WERI-Rb-1 (cell line): ENCODE data around the gene AMER3.

ENCODE experiments used
- DNase-seq: peaks from one replicate; pipeline ENCODE4 v3.0.0-alpha.2; 2020
- H3K27ac ChIP-seq: fragments of 250-450 bp; sonication (Bioruptor Pico); 2 replicates; pipeline ENCODE4 v1.5.1; 2020; ENCODE audit warnings: mild to moderate bottlenecking, moderate library complexity
- H3K27me3 ChIP-seq: fragments of 250-450 bp; sonication (Bioruptor Pico); 2 replicates; pipeline ENCODE4 v1.5.1; 2021; ENCODE audit warnings: mild to moderate bottlenecking, low read depth, moderate library complexity; ENCODE audit not compliant: insufficient read depth, severe bottlenecking
- H3K36me3 ChIP-seq: fragments of 250-450 bp; sonication (Bioruptor Pico); 2 replicates; pipeline ENCODE4 v1.5.1; 2020; ENCODE audit warnings: mild to moderate bottlenecking, moderate library complexity
- H3K4me3 ChIP-seq: 2 replicates; pipeline ENCODE4 v1.5.1; 2011; ENCODE audit warnings: low read depth, mild to moderate bottlenecking, control low read depth, low read length
- H3K9me3 ChIP-seq: fragments of 250-450 bp; sonication (Bioruptor Pico); 2 replicates; pipeline ENCODE4 v1.5.1; 2021; ENCODE audit warnings: mild to moderate bottlenecking, moderate library complexity; ENCODE audit not compliant: severe bottlenecking
- TF ChIP-seq, protein P1 (sequence below): IDR thresholded peaks from 2 replicates; pipeline ENCODE4 v1.5.1; 2011; ENCODE audit warnings: low read depth, mild to moderate bottlenecking, control low read depth, inconsistent platforms, low read length

AMER3 gene

DNA sequence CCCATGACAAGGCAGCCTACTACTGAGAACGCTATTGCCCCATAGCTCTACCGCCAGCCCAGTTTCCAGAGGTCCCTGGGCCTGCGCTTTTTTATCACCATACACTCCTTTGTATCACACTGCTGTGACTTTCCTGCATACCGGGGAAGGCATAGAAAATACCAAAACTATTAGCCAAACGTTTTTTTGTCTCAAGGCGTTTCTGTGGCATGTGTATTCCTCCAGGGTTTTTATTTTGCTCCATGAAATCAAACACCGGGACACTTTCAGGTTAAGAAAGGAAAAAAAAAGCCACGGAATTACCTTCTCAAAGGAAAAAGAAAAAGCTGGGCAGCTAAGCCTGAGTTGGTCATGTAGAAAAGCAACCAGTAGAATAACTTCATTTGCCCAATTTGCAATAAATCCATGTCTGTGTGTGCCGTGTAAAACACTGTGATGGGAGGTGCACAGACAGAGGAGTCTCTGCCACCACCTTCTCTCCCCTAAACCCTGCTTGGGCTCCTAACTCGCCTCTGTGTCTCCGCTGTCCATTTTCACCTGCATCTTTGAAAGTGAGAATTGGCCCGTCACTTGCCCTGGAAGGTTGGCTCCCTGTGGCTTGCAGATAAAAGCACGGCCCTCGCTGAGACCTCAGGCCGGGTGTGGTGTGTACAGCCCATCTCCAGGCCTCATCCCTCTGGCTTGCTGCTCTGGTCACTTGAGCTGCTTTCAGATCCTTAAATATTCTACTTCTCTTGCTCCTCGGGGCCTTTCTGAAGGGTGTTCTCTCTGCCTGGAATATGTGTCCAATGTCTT, 1.7 kb downstream of the AMER3 start:
- no peak for DNase-seq
- H3K4me3 ChIP-seq = peak overlapping the region; percentile 88
- TF ChIP-seq, protein P1, sequence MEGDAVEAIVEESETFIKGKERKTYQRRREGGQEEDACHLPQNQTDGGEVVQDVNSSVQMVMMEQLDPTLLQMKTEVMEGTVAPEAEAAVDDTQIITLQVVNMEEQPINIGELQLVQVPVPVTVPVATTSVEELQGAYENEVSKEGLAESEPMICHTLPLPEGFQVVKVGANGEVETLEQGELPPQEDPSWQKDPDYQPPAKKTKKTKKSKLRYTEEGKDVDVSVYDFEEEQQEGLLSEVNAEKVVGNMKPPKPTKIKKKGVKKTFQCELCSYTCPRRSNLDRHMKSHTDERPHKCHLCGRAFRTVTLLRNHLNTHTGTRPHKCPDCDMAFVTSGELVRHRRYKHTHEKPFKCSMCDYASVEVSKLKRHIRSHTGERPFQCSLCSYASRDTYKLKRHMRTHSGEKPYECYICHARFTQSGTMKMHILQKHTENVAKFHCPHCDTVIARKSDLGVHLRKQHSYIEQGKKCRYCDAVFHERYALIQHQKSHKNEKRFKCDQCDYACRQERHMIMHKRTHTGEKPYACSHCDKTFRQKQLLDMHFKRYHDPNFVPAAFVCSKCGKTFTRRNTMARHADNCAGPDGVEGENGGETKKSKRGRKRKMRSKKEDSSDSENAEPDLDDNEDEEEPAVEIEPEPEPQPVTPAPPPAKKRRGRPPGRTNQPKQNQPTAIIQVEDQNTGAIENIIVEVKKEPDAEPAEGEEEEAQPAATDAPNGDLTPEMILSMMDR = no peak
- peaks cover under 1% of the 10 kb centered on the region for H3K36me3 ChIP-seq
- no peaks in the 10 kb centered on the region for H3K9me3 ChIP-seq
- H3K27ac ChIP-seq = peak overlapping the region; percentile 94
- no peaks in the 10 kb centered on the region for H3K27me3 ChIP-seq

DNA sequence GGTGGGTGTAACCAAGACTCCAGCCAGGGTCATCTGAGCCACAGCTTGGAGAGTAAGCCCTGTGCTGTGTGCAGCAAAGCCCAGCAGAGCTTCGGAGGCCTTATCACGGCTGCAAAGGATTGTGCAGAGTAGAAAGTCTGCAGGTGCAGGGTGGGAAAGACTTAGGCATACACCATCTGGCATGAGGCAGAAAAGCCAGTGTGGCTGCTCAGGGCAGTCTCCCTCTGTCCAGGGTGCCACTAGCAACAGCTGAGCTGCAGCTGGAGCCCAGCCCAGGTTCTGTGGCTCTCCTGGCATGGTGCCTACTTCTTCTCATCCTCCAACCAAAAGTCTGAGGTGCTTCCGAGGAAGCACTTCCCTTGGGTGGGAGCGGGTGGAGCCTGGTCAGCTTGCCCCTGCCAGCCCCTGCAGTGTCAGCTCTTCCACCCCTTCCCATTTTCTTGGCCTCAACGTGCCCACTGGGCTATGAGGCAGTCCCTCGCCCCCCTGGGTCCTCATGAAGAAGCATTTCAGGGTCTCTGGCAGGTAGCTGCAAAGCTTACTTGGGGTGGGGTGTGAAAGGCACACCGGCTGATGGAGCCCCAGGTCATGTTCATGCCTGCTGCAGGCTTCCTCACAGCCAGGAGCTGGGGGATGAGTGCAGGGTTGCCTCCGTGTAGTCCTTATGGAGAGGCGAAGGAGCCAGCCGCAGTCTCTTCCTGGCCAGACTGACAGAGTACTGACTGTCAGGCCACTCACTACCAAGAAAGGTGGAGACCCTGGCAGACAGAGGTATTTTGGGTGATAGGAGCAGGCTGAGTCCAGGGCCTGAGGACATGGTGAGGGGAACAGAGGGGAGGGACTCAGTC, 4.8 kb downstream of the AMER3 start:
- no peaks in the 10 kb centered on the region for H3K27me3 ChIP-seq
- peak; percentile 57 for DNase-seq

DNA sequence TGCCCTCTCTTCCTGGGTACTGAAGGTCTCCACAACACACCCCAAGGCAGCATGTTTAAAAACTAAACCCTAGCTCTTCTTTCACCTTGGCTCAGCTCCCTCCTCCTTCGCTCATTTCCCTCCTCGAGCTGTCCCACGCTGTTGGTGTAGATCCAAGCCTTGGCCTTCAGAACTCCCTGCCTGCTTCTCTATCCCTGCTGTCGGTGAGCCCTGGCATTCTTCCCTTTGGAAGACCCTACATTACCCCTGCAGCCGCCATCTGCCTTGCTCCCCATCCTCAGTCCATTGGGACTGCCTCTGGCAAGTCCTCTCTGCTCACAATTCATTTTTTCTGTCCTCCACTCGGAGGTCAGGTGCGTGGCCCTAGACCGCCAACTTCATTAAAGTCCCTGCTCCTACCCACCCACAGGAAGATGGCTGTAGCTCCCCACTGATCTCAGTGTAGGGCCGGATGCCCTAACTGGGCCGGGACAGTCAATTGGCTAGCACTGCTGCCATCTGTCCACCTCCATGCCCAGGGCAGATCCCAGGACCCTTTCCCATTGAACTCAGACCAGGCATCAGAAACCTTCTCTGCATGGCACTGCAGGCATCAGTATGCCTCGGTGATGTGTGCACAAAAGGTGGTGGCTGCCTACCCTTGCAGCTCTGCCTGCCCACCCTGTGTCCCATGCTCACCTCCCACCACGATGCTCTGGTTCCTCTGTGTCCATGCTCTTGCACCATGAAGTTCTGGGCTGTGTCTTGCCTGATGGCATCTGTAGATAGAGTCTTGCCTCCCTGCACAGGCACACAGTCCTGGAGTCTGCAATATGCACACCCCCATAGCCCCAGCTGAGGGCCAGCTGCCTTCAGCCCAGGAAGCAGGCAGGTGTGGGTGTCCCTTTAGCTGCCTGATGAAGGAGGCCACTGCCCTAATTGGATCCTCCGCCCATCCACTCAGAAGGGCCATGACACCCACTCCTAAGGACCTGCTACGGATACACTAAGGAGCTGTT, 5.7 kb downstream of the AMER3 start:
- Histone ChIP-seq H3K27ac (no peak overlapping the region), H3K27me3 (no peaks in the 10 kb centered on the region), H3K36me3 (peaks cover 24% of the 10 kb centered on the region), H3K4me3 (no peak overlapping the region), H3K9me3 (no peaks in the 10 kb centered on the region)
- no peak for DNase-seq
- TF ChIP-seq, protein P1 = no peak

More for the DNA sequence above, 4.8 kb downstream of the AMER3 start:
- TF ChIP-seq, protein P1 = no peak
- no peaks in the 10 kb centered on the region for H3K9me3 ChIP-seq
- H3K27ac ChIP-seq = 0 out of 2 replicates have a peak overlapping the region, but pooled peaks have one; percentile 2
- H3K36me3 ChIP-seq = peaks cover 24% of the 10 kb centered on the region
- no peak overlapping the region for H3K4me3 ChIP-seq

DNA sequence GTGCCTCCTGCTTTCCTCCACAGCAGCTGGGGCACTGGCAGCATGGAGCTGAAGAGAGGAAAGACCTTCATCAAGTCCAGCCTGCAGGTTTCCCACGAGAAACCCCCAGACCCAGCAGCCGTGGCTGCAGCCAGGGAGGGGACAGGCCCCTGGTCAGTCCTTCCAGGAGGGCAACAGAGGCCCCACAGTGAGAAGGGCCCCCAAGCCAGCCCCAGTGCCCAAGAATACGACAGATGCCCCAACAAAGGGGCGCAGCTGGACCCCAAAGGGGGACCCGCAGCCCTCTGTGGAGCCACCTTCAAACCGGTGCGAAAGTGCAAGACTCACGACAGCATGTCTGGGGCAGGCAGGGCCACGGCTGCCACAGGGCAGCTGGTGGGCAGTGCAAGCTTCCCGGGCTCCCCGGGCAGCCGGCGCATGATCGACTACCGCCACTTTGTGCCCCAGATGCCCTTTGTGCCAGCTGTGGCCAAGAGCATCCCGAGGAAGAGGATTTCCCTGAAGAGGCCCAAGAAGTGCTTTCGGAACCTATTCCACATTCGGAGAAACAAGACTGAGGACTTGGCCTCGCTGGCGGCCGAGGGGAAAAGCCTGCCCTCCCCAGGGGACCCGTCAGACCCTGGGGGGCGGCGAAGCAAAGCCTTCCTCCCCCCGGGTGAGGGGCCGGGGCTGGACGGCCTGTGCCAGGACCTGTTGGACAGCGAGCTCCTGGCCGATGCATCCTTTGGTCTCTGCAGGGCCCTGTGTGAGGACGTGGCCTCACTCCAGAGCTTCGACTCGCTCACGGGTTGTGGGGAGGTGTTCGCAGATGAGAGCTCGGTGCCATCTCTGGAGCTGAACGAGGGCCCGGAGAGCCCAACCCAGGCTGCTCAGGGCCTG, 6.9 kb downstream of the AMER3 start:
- Histone ChIP-seq H3K27me3 (no peaks in the 10 kb centered on the region), H3K9me3 (no peaks in the 10 kb centered on the region), H3K36me3 (peaks cover 24% of the 10 kb centered on the region), H3K4me3 (no peak overlapping the region), H3K27ac (no peak overlapping the region)
- TF ChIP-seq, protein P1 = no peak
- DNase-seq = no peak
